CD4-positive, CD25-positive, alpha-beta regulatory T cell (primary cell): ENCODE data around the gene NUAK1. TPM values are rescaled to one million over a fixed set of nuclear protein-coding genes. Genes with fewer than 3 reads are reported as not detected.

ENCODE experiments used
- ATAC-seq, 2 donors: fragments of 150-1000 bp; cut with Tn5 transposase; one replicate each; pipeline ENCODE4 v1.10.0; 2021; ENCODE audit warnings: low read depth in 2 of 2, moderate number of reproducible peaks in 2 of 2, moderate library complexity in 1 of 2
- DNase-seq, 3 donors: peaks; one replicate each; pipeline versions ENCODE4 v3.0.0 to v3.0.0-alpha.2; 2012 to 2022; ENCODE audit warnings: mixed read lengths in 1 of 3
- H3K27ac ChIP-seq: one replicate; pipeline ENCODE4 v1.7.0; 2013; ENCODE audit warnings: mild to moderate bottlenecking, low read length; ENCODE audit not compliant: insufficient read depth, poor library complexity, severe bottlenecking
- H3K27me3 ChIP-seq: one replicate; pipeline ENCODE4 v1.7.0; 2013; ENCODE audit warnings: low read length; ENCODE audit not compliant: control insufficient read depth, insufficient read depth
- H3K36me3 ChIP-seq: one replicate; pipeline ENCODE4 v1.7.0; 2013; ENCODE audit warnings: mild to moderate bottlenecking, low read length, moderate library complexity; ENCODE audit not compliant: control insufficient read depth, insufficient read depth
- H3K4me1 ChIP-seq: 2 replicates; pipeline ENCODE4 v1.7.0; 2013; ENCODE audit warnings: mild to moderate bottlenecking, low read length; ENCODE audit not compliant: insufficient read depth, control insufficient read depth, poor library complexity, severe bottlenecking
- H3K4me3 ChIP-seq: one replicate; pipeline ENCODE4 v1.7.0; 2013; ENCODE audit warnings: low read depth, mild to moderate bottlenecking, low read length, moderate library complexity
- H3K9me3 ChIP-seq, 2 experiments: 1 replicate in 1 of 2; 2 replicates in 1 of 2; pipeline ENCODE4 v1.7.0; 2013; ENCODE audit warnings: low read length in 2 of 2, mild to moderate bottlenecking in 1 of 2, moderate library complexity in 1 of 2; ENCODE audit not compliant: control insufficient read depth in 2 of 2
- H3K27ac Mint-ChIP-seq, 3 donors: one replicate each; pipeline ENCODE4 v1.8.0; 2020 to 2022; ENCODE audit warnings: mild to moderate bottlenecking in 3 of 3, mixed read lengths in 3 of 3, moderate library complexity in 2 of 3
- H3K27me3 Mint-ChIP-seq: one replicate; pipeline ENCODE4 v1.8.0; 2022; ENCODE audit warnings: mild to moderate bottlenecking, mixed read lengths
- H3K36me3 Mint-ChIP-seq: one replicate; pipeline ENCODE4 v1.8.0; 2020; ENCODE audit warnings: mixed read lengths
- H3K4me1 Mint-ChIP-seq, 4 donors: one replicate each; pipeline ENCODE4 v1.8.0; 2020 to 2022; ENCODE audit warnings: mixed read lengths in 4 of 4, mild to moderate bottlenecking in 1 of 4
- H3K4me3 Mint-ChIP-seq, 4 donors: one replicate each; pipeline ENCODE4 v1.8.0; 2020 to 2022; ENCODE audit warnings: mild to moderate bottlenecking in 4 of 4, mixed read lengths in 4 of 4, moderate library complexity in 3 of 4
- H3K9me3 Mint-ChIP-seq, 7 donors: one replicate each; pipeline ENCODE4 v1.8.0; 2020 to 2022; ENCODE audit warnings: mixed read lengths in 7 of 7, mild to moderate bottlenecking in 3 of 7, moderate library complexity in 2 of 7
- polyA plus RNA-seq, 4 donors: library from polyadenylated mRNA; unstranded; fragments of 300-500 nt; fragmentation: Illumina TruSeq; gene quantifications; one replicate each; pipeline ENCODE4 v1.2.3, GENCODE V29; 2021
- total RNA-seq: library from RNA; stranded (reverse); gene quantifications from one replicate; pipeline ENCODE4 v1.2.3, GENCODE V29; 2022

Gene NUAK1
- total and polyA plus RNA-seq, 5 donors from 2014 or later: not detected

GRCh38 chr12:106126441-106127337, 12.1 kb downstream of the NUAK1 start:
- Histone ChIP-seq H3K4me3 (no peak overlapping the region), H3K27ac (no peak overlapping the region), H3K4me1 (no peaks in the 10 kb centered on the region), H3K36me3 (no peaks in the 10 kb centered on the region), H3K27me3 (peaks cover under 1% of the 10 kb centered on the region), H3K9me3 (no peaks in the 10 kb centered on the region)
- no peak for DNase-seq
- Mint-ChIP-seq H3K27me3 (peaks cover 7% of the 10 kb centered on the region), H3K27ac (no peak overlapping the region), H3K4me1 (no peaks in the 10 kb centered on the region), H3K4me3 (no peak overlapping the region), H3K36me3 (no peaks in the 10 kb centered on the region), H3K9me3 (no peaks in the 10 kb centered on the region)
- no peak for ATAC-seq

DNA sequence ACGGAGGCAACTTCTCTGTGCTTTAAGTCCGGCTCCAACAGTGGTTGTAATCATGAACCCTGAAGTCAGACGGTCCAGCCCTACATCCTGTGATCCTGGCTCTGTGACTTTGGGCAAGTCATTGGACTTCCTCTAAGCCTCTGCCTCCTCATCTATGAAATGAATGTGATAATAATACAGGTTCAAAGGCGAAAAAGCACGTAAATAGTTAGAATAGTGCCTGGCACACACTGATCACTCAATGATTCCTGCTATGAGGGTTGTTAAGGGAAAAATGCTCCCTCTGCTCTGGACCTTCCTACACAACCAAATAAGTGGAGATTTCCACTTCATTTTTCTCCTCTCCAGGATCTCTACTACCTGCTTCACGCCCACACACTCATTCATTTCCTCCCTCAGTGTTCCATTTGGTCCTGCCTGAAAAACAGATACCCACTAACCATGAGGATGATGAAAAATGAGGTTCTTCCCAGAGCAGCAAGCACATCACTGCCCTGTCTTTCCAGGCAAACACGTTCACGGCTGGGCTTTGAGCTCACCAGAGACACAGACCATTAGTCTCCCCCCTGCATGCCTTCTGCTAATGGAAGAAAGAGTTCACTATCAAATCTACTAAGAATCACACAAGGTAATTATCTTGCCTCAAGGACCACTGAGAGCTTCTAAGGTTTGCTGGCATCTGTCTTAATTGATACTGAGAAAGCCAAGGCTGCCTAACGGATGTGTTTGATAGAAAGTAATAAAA, 13.2 kb downstream of the NUAK1 start:
- Histone ChIP-seq H3K4me3 (no peak overlapping the region), H3K9me3 (no peaks in the 10 kb centered on the region), H3K27ac (no peak overlapping the region), H3K36me3 (no peaks in the 10 kb centered on the region), H3K4me1 (no peaks in the 10 kb centered on the region), H3K27me3 (no peaks in the 10 kb centered on the region)
- no peaks in the 10 kb centered on the region for H3K4me1 Mint-ChIP-seq
- H3K27ac Mint-ChIP-seq: no peak overlapping the region
- H3K36me3 Mint-ChIP-seq: no peaks in the 10 kb centered on the region
- no peak for DNase-seq
- no peak for ATAC-seq
- no peaks in the 10 kb centered on the region for H3K9me3 Mint-ChIP-seq
- H3K27me3 Mint-ChIP-seq: peaks cover 4% of the 10 kb centered on the region
- no peak overlapping the region for H3K4me3 Mint-ChIP-seq

- H3K27me3 ChIP-seq: no peaks in the 10 kb centered on the region
- Mint-ChIP-seq H3K36me3 (no peaks in the 10 kb centered on the region), H3K4me3 (no peak overlapping the region), H3K27me3 (peaks cover 4% of the 10 kb centered on the region), H3K4me1 (no peaks in the 10 kb centered on the region), H3K27ac (no peak overlapping the region), H3K9me3 (no peaks in the 10 kb centered on the region)
- no peak overlapping the region for H3K4me3 ChIP-seq
- ATAC-seq: no peak
- H3K36me3 ChIP-seq: no peaks in the 10 kb centered on the region
- no peaks in the 10 kb centered on the region for H3K9me3 ChIP-seq
- DNase-seq: no peak
- no peaks in the 10 kb centered on the region for H3K4me1 ChIP-seq
- no peak overlapping the region for H3K27ac ChIP-seq
Measured at GRCh38 chr12:106123551-106124081, 15.1 kb downstream of the NUAK1 start.

DNA sequence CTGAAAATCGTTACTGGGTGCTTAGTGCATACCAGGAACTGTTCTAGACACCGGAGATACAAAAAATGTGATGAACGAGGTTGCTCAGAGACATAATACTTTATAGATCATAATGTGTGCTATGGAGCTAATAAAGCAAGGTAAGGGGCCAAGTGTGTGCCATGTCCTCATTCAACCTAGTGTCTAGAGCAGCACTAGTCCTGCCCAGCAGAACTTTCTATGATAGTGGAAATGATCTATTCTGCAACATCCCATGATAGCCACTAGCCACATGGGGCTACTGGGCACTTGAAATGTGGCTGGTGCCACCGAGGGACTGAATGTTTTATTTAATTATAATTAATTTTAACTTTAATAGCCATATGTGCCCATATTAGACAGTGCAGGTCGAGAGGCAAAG, 15.6 kb downstream of the NUAK1 start:
- H3K4me1 ChIP-seq: no peaks in the 10 kb centered on the region
- peaks cover 4% of the 10 kb centered on the region for H3K27me3 Mint-ChIP-seq
- H3K27ac ChIP-seq: no peak overlapping the region
- H3K4me3 Mint-ChIP-seq: no peak overlapping the region
- ATAC-seq (no peak), DNase-seq (no peak)
- no peaks in the 10 kb centered on the region for H3K27me3 ChIP-seq
- no peaks in the 10 kb centered on the region for H3K36me3 Mint-ChIP-seq
- H3K4me3 ChIP-seq: no peak overlapping the region
- H3K9me3 Mint-ChIP-seq: no peaks in the 10 kb centered on the region
- no peaks in the 10 kb centered on the region for H3K36me3 ChIP-seq
- H3K27ac Mint-ChIP-seq: no peak overlapping the region
- H3K9me3 ChIP-seq: no peaks in the 10 kb centered on the region
- no peaks in the 10 kb centered on the region for H3K4me1 Mint-ChIP-seq

DNA sequence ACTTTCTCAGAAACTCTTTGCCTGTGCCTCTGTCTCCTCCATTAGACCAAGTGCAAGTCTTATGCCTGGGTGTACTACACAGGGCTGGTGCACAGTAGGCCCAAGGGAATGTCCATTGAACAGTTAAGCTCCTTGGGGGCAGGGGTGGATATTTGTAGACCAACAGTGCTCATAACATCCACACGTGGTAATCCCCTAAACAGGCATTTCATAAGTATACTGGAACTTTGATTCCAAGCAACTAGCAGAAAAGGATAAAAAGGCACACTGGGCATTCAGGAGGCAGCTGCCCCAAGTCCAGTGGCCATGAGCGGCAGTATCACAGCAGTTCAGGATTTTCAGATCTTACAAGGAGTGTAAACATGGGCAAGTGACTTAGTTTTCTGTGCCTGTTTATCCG, 16.8 kb downstream of the NUAK1 start:
- no peaks in the 10 kb centered on the region for H3K36me3 Mint-ChIP-seq
- no peaks in the 10 kb centered on the region for H3K27me3 ChIP-seq
- no peak overlapping the region for H3K4me3 ChIP-seq
- H3K27me3 Mint-ChIP-seq: peaks cover 4% of the 10 kb centered on the region
- no peak overlapping the region for H3K27ac Mint-ChIP-seq
- ATAC-seq: no peak
- no peak overlapping the region for H3K27ac ChIP-seq
- H3K36me3 ChIP-seq: no peaks in the 10 kb centered on the region
- H3K4me3 Mint-ChIP-seq: no peak overlapping the region
- DNase-seq: no peak
- H3K9me3 Mint-ChIP-seq: no peaks in the 10 kb centered on the region
- H3K9me3 ChIP-seq: no peaks in the 10 kb centered on the region
- H3K4me1 Mint-ChIP-seq: no peaks in the 10 kb centered on the region
- no peaks in the 10 kb centered on the region for H3K4me1 ChIP-seq

DNA sequence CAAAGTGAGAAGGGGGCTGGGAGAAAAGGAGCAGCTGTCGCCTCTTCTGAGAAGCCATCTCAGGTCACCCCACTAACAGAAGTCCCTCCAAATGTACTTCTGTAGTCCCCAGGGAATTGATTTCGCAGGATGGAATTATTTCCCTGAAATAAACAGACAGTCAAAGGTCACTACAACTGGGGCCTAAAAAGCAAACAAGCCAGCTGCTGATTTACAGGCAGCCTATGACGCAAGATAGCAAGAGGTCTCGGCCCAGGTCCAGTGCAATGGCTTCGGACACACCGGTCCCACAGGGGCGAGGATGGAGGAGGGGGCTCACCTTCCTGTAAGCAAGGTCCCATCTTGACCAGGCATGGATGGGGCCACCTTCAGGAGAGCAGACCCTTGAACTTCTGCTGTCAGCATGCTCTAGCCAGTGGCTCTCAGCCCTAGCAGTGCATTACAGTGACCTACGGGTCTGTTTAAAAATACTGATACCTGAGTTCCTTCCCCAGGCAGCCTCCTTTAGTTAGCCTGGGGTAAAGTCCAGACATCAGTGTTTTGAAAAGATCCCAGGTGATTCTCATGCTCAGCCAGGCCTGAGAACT, 18.1 kb downstream of the NUAK1 start:
- no peaks in the 10 kb centered on the region for H3K36me3 Mint-ChIP-seq
- H3K4me3 ChIP-seq: no peak overlapping the region
- H3K4me3 Mint-ChIP-seq: no peak overlapping the region
- H3K9me3 Mint-ChIP-seq: peaks cover 0 to 3% (median 0%) of the 10 kb centered on the region in 7 donors
- H3K4me1 Mint-ChIP-seq: no peaks in the 10 kb centered on the region
- peaks cover 4% of the 10 kb centered on the region for H3K27me3 Mint-ChIP-seq
- no peaks in the 10 kb centered on the region for H3K4me1 ChIP-seq
- no peak overlapping the region for H3K27ac Mint-ChIP-seq
- DNase-seq (no peak), ATAC-seq (no peak)
- H3K27ac ChIP-seq: no peak overlapping the region
- no peaks in the 10 kb centered on the region for H3K27me3 ChIP-seq
- no peaks in the 10 kb centered on the region for H3K9me3 ChIP-seq
- H3K36me3 ChIP-seq: no peaks in the 10 kb centered on the region

- Histone ChIP-seq H3K27ac (no peak overlapping the region), H3K4me1 (no peaks in the 10 kb centered on the region), H3K9me3 (no peaks in the 10 kb centered on the region), H3K27me3 (no peaks in the 10 kb centered on the region), H3K4me3 (no peak overlapping the region), H3K36me3 (no peaks in the 10 kb centered on the region)
- DNase-seq (no peak), ATAC-seq (no peak)
- Mint-ChIP-seq H3K4me3 (no peak overlapping the region), H3K9me3 (peaks cover 0 to 3% (median 0%) of the 10 kb centered on the region in 7 donors), H3K27me3 (peaks cover 4% of the 10 kb centered on the region), H3K36me3 (no peaks in the 10 kb centered on the region), H3K27ac (no peak overlapping the region), H3K4me1 (no peaks in the 10 kb centered on the region)
Measured at GRCh38 chr12:106119301-106119700, 19.5 kb downstream of the NUAK1 start.
